Testis (tissue), 3 donors: ENCODE measurements around the gene TPH1. TPM values are rescaled to one million over a fixed set of nuclear protein-coding genes. Genes with fewer than 3 reads are reported as not detected.
A peak's percentile ranks its signal among the peaks of the same experiment; 100 is the strongest.

Experiments
- DNase-seq: peaks from one replicate; pipeline ENCODE4 v3.0.0-alpha.2; 2019
- H3K27ac ChIP-seq, 2 donors: fragments of 200-600 bp; sonication (generic); one replicate each; pipeline ENCODE4 v1.5.1; 2019
- H3K27me3 ChIP-seq: fragments of 200-600 bp; sonication (generic); one replicate; pipeline ENCODE4 v1.5.1; 2019
- H3K36me3 ChIP-seq: fragments of 200-600 bp; sonication (generic); one replicate; pipeline ENCODE4 v1.5.1; 2017; ENCODE audit warnings: low read depth; ENCODE audit errors: missing control alignments
- H3K4me1 ChIP-seq: fragments of 200-600 bp; sonication (generic); one replicate; pipeline ENCODE4 v1.5.1; 2019
- H3K4me3 ChIP-seq, 2 donors: fragments of 200-600 bp; sonication (generic); one replicate each; pipeline ENCODE4 v1.5.1; 2017 to 2019
- H3K9me3 ChIP-seq: fragments of 200-600 bp; sonication (generic); one replicate; pipeline ENCODE4 v1.5.1; 2017
- POLR2A ChIP-seq: fragments of 450-650 bp; IDR thresholded peaks from one replicate; pipeline ENCODE4 v1.6.1; 2017; ENCODE audit warnings: antibody characterized with exemption, mild to moderate bottlenecking, moderate library complexity
- WGBS, 2 donors: methylation state at CpG; one replicate each; pipeline ENCODE4 v1.1.5; 2018; 5-methylcytosine and 5-hydroxymethylcytosine counted together
- intact Hi-C: fragments of 100-400 bp; cut with DNase I; formaldehyde crosslinking; loops from one replicate; pipeline ENCODE4 v1.15.1; 2023; ENCODE audit warnings: low total_unique reads
- polyA plus RNA-seq: library from polyadenylated mRNA; stranded (reverse); fragments of 350-450 nt; fragmentation: Illumina TruSeq; extraction: RNeasy Lipid Tissue Mini Kit (QIAGEN cat#74804); gene quantifications from one replicate; pipeline ENCODE4 v1.2.3, GENCODE V29; 2014; ENCODE audit warnings: low read depth, low replicate concordance; ENCODE audit not compliant: insufficient read depth
- total RNA-seq, 2 donors: library from RNA; depleted of rRNA; stranded (reverse); fragments of >200 nt; gene quantifications; one replicate each; pipeline ENCODE4 v1.2.3, GENCODE V29; 2016
- TF ChIP-seq, protein P1 (sequence below), 3 experiments: fragments of 450-650 bp in 2 of 3; fragments of 200-600 bp in 1 of 3; sonication (generic) in 1 of 3; IDR thresholded peaks; one replicate each; pipeline ENCODE4 v1.5.1; 2016 to 2019; ENCODE audit warnings: antibody characterized with exemption in 3 of 3, mild to moderate bottlenecking in 2 of 3, moderate library complexity in 1 of 3

Gene TPH1
- total and polyA plus RNA-seq, 3 donors from 2014 or later = 1.0 to 1.9 (median 1.7) TPM

DNA sequence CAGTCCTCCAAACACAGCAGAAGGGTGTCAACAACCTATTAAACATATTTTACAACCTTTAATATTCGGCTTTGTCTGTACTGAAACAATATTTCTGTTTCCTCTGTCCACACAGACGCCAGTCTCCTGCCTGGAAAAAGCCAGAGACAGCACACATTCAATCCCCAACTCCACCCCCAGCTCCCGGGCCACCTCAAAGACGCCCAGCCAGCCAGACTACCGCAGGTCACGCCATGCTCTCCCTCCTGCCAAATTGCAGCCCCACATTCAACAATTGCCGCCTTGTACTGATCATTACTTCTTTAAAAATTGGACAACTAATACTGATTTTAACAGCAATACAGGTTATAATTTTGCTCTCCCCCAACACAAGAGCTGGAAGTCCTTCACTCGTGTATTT is 34.4 kb downstream of the TPH1 start:
- Histone ChIP-seq H3K9me3 (no peaks in the 10 kb centered on the region), H3K4me1 (no peaks in the 10 kb centered on the region), H3K4me3 (peak overlapping the region in 1 of 2 donors; percentile 82), H3K27ac (no peak overlapping the region), H3K36me3 (no peaks in the 10 kb centered on the region), H3K27me3 (no peaks in the 10 kb centered on the region)
- intact Hi-C loops = no loop called here
- DNase-seq = no peak
- TF ChIP-seq, protein P1, sequence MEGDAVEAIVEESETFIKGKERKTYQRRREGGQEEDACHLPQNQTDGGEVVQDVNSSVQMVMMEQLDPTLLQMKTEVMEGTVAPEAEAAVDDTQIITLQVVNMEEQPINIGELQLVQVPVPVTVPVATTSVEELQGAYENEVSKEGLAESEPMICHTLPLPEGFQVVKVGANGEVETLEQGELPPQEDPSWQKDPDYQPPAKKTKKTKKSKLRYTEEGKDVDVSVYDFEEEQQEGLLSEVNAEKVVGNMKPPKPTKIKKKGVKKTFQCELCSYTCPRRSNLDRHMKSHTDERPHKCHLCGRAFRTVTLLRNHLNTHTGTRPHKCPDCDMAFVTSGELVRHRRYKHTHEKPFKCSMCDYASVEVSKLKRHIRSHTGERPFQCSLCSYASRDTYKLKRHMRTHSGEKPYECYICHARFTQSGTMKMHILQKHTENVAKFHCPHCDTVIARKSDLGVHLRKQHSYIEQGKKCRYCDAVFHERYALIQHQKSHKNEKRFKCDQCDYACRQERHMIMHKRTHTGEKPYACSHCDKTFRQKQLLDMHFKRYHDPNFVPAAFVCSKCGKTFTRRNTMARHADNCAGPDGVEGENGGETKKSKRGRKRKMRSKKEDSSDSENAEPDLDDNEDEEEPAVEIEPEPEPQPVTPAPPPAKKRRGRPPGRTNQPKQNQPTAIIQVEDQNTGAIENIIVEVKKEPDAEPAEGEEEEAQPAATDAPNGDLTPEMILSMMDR (IDR thresholded peaks at IDR 0.05) = no peak
- no peak for TF ChIP-seq POLR2A
- 45 to 75% methylated on average over 8 of the region's 8 CpGs for WGBS, 2 donors

DNA sequence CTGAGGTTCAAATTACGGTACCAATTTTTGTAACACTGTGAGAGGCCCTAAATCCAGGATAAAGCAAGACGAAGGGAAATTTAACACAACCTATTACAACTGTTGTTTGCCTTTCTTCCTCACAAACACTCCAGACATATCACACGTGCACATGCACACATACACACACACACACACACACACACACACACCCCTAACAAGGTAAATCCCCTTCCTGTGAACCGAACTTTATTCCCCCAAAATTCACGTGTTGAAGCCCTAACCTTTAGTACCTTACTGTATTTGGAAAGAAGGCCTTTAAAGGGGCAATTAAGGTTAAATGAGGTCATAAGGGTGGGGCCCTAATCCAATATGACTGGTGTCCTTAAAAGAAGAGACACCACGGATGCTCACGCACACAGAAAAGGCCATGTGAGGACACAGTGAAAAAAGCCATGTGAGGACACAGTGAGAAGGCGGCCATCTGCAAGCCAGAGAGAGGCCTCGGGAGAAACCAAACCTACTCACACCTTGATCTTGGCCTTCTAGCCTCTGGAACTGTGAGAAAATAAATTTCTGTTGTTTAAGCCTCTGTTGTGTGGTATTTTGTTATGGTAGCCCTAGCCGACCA is 35.0 kb downstream of the TPH1 start:
- intact Hi-C loops = no loop called here
- Histone ChIP-seq H3K36me3 (no peaks in the 10 kb centered on the region), H3K27me3 (no peaks in the 10 kb centered on the region), H3K4me3 (no peak overlapping the region), H3K4me1 (no peaks in the 10 kb centered on the region), H3K27ac (no peak overlapping the region), H3K9me3 (no peaks in the 10 kb centered on the region)
- no peak for DNase-seq
- WGBS, 2 donors = 61 to 86% methylated on average over 10 of the region's 10 CpGs
- TF ChIP-seq, protein P1 (IDR thresholded peaks at IDR 0.05) = no peak
- no peak for TF ChIP-seq POLR2A

DNA sequence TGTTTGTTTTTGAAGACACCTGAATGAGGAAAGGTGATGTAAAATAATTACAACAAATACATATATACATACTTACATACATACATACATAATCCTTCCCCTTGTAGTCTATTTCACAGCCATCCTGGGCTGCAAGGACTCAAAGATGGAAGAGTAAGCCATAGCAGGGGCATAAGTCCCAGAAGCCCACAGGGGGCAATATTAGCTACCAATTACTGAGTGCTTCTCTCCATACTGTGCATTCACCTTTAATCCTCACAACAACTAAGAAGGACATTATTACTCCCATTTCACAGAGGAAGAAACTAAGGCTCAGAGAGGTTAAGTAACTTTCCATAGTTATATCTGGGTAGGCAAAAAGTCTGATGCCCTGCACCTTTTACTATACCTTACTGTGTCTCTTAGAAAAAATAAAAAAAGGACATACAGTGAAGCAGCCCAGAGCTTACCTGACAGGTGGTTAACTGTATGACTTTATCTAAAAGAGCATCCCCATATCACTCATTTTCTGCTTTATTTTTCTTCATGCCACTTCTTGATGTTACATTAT is 35.9 kb downstream of the TPH1 start:
- Histone ChIP-seq H3K4me3 (no peak overlapping the region), H3K27me3 (no peaks in the 10 kb centered on the region), H3K27ac (no peak overlapping the region), H3K9me3 (no peaks in the 10 kb centered on the region), H3K36me3 (no peaks in the 10 kb centered on the region), H3K4me1 (no peaks in the 10 kb centered on the region)
- intact Hi-C loops = no loop called here
- DNase-seq = no peak
- TF ChIP-seq POLR2A = no peak
- TF ChIP-seq, protein P1 (IDR thresholded peaks at IDR 0.05) = no peak

DNA sequence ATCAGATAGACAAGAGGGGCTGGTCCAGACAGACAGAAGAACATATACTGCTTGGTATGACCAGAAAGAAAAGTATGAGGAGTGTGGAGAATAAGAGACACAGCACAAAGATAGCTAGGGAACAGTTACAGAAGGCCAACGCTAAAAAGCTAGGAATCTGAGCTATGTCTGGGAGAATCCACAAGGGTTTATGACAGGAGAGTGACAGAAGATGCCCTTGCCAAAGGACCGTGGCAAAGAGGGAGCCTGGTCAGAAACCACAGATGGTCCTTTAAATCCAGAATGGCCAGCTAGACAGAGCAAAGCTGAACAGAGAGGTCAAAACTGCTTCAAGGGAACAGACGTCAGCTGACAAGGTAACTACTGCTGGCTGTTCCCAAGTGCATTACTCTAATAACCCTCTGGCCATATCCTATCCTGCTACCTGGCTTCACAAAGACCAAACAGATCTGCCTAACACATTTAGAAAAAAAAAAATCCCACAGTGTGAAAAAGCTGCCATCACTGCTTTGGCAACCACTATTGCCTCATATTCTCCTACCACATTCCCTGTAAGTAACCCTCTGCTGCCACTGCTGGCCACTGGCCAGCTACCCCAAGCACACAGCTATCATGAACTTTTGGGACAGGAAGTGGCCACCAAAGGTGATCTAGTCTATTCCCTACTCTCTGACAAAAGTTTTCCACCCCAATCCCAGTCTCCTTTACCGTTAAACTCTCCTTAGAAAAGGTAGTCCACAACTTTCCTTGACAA is 40.5 kb downstream of the TPH1 start:
- intact Hi-C loops = no loop called here
- H3K4me3 ChIP-seq = no peak overlapping the region
- no peak overlapping the region for H3K27ac ChIP-seq
- H3K4me1 ChIP-seq = no peaks in the 10 kb centered on the region
- 84 to 89% methylated on average over 4 of the region's 4 CpGs for WGBS, 2 donors
- H3K36me3 ChIP-seq = no peaks in the 10 kb centered on the region
- DNase-seq = no peak
- TF ChIP-seq, protein P1 (IDR thresholded peaks at IDR 0.05) = no peak
- no peak for TF ChIP-seq POLR2A
- H3K9me3 ChIP-seq = no peaks in the 10 kb centered on the region
- no peaks in the 10 kb centered on the region for H3K27me3 ChIP-seq
